ENCODE results near the gene CTSW. TPM values are rescaled to one million over a fixed set of nuclear protein-coding genes. Genes with fewer than 3 reads are reported as not detected.

The CTSW gene
- total and polyA plus RNA-seq, 2 of the 4 experiments (the other 2 are of a cell fraction) = 0.07 to 0.18 TPM

GRCh38 chr11:65882120-65883057 lies 2.8 kb downstream of the CTSW start:
- Histone ChIP-seq H2AK9ac (replicated peaks; ENCODE audit: low read depth, low read length, poor library complexity) (no peak overlapping the region), H4K8ac (ENCODE audit: low read depth in 2 of 2, low read length in 2 of 2) (no peak overlapping the region), H3K56ac (ENCODE audit: extremely low read depth, insufficient read depth, low read length) (no peak overlapping the region), H2BK15ac (ENCODE audit: low read depth, low read length) (no peak overlapping the region), H3K27ac (ENCODE audit: insufficient read depth, low read length) (no peak overlapping the region), H3K9me1 (ENCODE audit: insufficient read depth, low read length) (peaks cover 8% of the 10 kb centered on the region), H3K18ac (ENCODE audit: low read depth, low read length) (no peak overlapping the region), H2BK20ac (ENCODE audit: low read depth, low read length) (no peak overlapping the region), H4K91ac (ENCODE audit: insufficient read depth, low read depth, low read length) (no peak overlapping the region), H3K4me1 (ENCODE audit: control insufficient read depth, insufficient read depth, low read length) (peaks cover under 1% of the 10 kb centered on the region), H3K36me3 (ENCODE audit: control insufficient read depth, insufficient read depth, low read length) (peaks cover 40% of the 10 kb centered on the region), H3K14ac (replicated peaks; ENCODE audit: low read depth, low read length) (no peak overlapping the region), H3K23ac (ENCODE audit: low read depth, low read length) (no peak overlapping the region), H2BK5ac (ENCODE audit: low read depth, low read length, poor library complexity, severe bottlenecking) (no peak overlapping the region), H3K27me3 (ENCODE audit: control insufficient read depth, insufficient read depth, low read length) (no peaks in the 10 kb centered on the region), H2AK5ac (ENCODE audit: low read depth, low read length) (no peak overlapping the region), H2BK120ac (ENCODE audit: low read depth, low read length) (no peak overlapping the region), H3K4ac (ENCODE audit: low read depth, low read length) (no peak overlapping the region), H3K79me1 (ENCODE audit: low read depth in 1 of 2, low read length in 2 of 2) (peaks cover 9 to 44% of the 10 kb centered on the region in 2 experiments), H4K20me1 (ENCODE audit: insufficient read depth, low read length) (peaks cover 13% of the 10 kb centered on the region; the same call in 1 of the 2 replicates), H2AFZ (replicated peaks; ENCODE audit: low read length, poor library complexity) (no peak overlapping the region), H3K9me3 (ENCODE audit: control insufficient read depth, insufficient read depth, low read length) (no peaks in the 10 kb centered on the region), H3K9ac (ENCODE audit: low read depth, low read length) (no peak overlapping the region), H3K4me3 (ENCODE audit: insufficient read depth, low read depth, low read length) (no peak overlapping the region), H3K4me2 (ENCODE audit: low read depth, low read length) (no peak overlapping the region), H4K5ac (ENCODE audit: low read depth, low read length) (no peak overlapping the region)
- DNase-seq = no peak
- intact Hi-C loops (cut with micrococcal nuclease) = no loop called here
- ChIA-PET CTCF (no interaction called here), POLR2A (ENCODE audit: unreplicated experiment) (no interaction called here)
- dilution Hi-C loops (cut with HindIII; ENCODE audit: low sequenced_read_pairs, unreplicated experiment) = no loop called here
- 98% methylated on average over 8 of the region's 30 CpGs; no CpG with 5 or more reads in 1 of the 2 experiments for WGBS, 2 experiments (ENCODE audit: extremely low coverage in 2 of 2, insufficient read length in 1 of 2)
- no TSS peak for BruUV-seq (replicated peaks)
- in situ Hi-C loops (cut with MboI; ENCODE audit: low sequenced_read_pairs) = loop anchor here (5.0 kb wide), 1 partner anchor 105 kb away; no protein-coding TSS in a partner anchor
- TF ChIP-seq CHD1 (IDR thresholded peaks at IDR 0.05; ENCODE audit: low read depth, low read length) (no peak), CEBPB (IDR thresholded peaks at IDR 0.05; ENCODE audit: low read depth, low read length) (no peak), CTCF (conservative IDR thresholded peaks at IDR 0.05; ENCODE audit: low read depth, low read length) (no peak)
- ATAC-seq (ENCODE audit: low read depth) = no peak

All from IMR-90 (cell line).